Stimulated activated CD8-positive, alpha-beta memory T cell treated with anti-CD3 and anti-CD28 coated beads, Interleukin-12 subunit alpha, Interleukin-12 subunit beta, amount 100 ng/mL, for 4 hours (primary cell): ENCODE results near the gene CARNS1.

Experiments
- DNase-seq: peaks from one replicate; pipeline ENCODE4 v3.0.0-alpha.2; 2020; ENCODE audit warnings: low read depth

The CARNS1 gene

DNA sequence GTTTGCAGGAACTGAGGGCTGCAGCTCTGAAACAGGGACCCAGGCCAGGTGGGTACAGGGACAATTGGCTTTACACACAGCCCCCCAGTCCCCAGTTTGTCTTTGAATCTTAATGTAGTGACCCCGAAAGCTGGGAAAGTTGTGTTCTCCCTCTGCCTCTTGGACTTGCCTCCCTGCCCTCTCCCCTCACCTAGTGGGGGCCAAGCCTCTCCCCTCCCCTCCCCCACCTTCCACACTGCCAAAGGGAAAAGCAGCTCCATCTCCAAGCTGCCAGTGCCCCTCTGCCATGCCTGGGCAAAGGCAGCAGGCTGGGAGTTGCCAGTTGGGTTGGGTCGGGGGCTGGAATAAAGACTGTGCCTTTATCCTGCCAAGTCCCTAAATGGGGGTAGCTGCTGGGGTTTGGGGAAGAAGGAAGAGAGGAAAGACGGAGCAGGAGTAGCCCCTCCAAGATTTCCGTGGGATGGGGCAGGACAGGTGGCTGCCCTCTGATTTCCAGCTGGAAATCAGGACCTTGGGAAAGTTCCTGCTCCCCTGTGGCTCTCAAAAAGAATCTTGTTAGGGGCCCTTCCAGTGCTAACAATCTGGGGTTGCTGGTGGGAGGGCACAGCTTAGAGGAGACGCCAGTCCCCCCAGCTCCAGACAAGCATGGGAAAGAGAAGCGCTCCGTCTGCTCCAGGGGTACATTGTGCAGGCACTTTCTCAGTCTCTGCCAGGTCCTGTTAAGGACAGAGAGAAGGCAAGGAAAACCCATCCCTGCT is 39.2 kb upstream of the CARNS1 start:
- no peak for DNase-seq

DNA sequence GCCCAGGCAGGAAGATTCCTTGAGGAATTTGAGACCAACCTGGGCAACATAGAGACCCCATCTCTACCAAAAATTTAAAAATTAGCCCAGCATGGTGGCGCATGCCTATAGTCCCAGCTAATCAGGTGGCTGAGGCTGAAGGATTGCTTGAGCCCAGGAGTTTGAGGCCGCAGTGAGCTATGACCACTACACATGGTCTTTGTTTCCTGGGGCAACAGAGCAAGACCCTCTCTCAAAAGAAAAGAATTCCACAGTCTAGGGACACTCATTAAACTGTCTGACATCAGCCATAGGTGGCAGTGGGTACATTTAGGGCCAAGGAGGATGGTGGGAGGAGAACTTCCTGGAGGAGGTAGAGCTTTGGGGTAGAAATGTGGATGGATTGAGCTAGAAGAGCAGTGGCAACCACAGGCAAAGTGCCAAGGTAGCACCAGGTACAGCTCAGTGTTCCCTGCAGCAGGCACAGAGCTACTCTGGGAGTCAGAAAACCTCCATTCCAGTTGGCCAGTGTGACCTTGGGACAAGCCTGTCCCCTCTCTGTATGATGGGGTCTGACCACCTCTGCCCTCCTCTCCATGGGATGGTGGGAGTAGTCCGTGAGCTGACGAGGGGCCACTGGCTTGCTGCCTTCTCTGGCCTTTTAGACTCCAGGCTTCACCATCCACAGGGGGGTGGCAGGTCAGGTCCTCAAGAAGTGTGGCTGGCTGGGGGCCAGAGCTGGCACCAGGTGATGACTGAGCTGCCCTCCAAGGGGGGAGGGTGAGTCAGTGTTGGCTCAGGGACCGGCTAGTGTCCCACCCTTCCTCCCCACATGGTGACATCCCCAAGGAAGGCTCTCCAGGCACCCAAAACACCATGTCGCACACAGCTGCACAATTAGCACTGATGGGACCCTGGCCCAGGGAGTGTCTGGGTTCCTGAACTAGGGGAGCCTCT is 38.3 kb upstream of the CARNS1 start:
- no peak for DNase-seq

DNA sequence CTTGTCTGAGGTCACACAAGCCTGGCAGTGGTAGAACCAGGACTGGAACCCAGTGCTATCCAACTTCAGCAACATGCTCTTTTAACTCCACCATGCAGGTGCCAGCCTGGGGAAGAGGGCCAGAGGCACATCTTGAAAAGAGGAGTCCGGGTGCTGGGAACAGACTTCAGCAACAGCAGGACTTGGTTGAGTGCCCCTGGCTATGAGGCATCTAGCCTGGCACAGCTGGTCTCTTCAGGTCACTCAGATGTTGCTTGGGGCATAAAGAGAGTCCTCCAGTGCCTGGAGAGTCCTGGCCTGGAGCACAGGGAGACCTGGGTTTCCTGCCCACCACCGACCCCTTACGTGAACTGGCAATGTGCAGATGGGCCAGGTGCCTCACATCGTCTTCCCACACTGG is 36.9 kb upstream of the CARNS1 start:
- no peak for DNase-seq

DNA sequence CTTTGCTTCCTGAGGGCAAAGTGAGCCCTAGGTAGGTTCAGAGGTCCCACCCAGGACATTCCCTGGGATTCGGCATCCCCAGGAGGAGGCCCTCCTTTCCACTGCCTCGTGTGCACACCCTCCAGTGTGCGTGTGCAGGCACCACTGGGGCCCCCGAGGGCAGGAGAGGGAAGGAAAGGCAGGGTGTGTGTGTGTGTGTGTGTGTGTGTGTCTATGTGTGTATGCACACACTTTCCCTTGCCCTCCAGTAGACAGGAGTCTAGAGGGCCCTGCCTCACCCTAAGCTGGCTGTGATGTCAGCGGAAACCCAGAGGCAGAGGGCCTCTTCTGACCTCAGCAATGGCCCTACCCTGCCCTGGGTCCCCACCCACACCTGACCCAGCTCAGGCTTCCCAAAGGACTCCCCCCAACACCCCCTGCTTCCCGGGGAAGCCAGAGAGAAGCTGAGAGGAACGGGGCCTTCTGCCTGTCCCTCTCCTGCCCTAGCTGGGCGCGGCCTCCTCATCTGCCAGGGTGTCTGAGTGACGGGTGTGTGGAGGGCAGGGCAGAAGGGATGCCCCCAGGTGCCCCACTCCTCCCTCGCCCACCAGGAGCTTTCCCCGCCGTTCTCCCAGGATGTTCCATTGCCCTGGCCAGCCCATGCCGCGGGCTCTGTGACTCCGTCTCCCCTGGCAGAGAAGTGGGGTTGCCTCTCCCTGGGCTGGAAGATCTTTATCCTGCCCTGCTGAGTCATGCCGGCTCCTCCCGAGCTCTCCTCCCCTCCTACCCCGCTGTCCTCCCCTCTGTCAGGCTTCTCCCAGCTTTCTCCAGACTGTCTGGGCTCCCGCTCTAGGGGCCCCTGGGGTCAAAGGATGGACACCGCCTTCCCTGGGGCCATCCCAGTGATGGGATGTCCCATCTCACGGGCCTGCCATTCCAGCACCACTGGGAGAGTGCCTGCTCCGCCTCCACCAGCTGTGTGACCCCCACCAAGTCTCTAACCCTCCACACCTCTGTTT is 36.1 kb upstream of the CARNS1 start:
- no peak for DNase-seq

DNA sequence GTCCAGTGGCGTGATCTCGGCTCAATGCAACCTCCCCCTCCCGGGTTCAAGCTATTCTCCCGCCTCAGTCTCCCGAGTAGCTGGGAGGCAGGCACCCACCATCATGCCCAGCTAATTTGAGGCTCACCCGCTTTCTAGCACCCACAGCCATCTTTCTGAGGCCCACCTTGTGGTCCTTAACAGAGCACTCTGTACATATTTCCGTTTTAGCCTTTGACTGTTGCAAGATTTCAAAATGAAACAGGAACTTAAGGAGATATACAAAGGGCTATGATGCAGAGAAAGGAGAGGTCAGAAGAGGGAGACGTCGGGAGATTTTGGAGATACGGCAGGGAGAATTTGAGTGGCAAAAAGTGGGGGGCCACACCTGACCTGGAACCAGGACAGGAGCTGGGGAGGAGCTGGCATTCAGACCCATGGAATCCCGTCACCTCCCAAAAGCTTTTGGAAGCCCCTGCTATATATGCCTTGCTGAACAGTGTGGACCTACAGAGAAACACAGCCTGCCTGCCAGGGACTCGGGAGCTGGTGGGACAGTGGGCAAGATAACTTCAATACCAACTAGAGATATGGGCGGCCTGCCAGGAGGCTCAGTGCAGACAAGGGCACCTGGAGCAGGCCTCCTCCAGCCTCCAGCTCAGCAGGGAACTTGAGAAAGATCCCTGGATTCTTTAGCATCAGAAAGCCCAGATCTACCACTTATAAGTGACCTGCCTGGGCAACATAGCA is 34.1 kb upstream of the CARNS1 start:
- no peak for DNase-seq

DNA sequence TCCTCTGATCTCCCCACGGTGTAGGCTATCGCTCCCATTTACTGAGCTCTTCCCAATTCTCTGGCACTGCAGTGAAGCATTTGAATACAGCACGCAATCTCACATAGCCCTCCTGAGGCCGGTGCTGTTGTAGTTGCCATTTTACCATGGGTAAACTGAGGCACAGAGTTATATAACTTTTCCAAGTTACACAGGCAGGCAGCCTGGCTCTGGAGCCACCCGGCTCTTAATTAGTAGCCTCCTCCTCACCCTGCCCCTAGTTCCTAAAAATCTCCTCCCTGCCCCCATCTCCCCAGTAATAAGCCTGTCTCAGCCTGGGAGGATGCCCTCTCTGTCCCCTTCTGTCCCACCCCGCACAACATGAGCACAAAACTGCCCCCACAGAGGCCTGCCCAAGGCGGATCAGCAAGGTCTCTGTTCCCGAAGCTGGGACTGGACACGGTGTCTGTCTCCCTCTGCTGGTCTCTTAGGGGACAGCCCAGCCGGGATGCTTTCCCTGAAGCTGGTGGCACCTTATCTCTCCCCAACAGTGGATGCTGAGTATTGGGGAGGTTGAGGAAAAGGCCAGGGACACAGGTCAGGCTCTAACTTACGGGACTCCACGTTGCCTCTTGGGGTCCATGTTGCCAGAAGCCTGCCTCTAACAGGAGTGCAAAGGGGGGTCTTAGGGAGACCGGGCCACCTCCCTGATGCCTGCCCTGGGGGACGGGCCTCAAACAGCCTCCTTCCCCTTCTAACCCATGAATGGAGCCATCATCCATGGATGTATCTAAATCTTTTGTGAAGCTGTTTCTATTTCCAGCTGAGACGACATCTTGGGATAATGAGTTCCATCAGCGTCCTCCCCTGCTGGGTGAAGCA is 33.0 kb upstream of the CARNS1 start:
- DNase-seq = peak; percentile 70

DNA sequence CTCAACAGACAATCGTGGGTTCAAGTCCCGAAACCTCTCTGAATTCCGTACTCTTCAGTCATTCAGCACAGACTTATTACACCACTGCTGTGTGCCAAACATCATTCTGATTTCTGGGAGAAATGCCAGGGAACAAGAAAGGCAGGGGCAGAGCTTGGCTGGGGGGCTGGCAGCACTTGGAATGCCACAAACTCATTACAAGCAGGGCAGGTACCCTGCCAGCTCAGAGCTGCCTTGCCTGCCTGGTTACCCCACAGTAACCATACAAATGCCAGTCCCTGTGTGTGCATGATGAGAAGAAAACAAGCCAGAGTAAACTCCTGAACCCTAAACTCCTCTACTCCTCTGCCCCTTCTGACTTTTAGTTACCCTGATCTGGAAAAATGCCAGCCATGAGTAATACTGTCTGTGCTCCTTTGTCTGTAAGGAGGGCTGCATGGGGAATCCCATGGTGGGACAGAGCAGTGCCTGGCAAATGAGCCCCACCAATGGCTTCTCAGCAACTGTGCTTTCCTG is 30.6 kb upstream of the CARNS1 start:
- DNase-seq = no peak

DNA sequence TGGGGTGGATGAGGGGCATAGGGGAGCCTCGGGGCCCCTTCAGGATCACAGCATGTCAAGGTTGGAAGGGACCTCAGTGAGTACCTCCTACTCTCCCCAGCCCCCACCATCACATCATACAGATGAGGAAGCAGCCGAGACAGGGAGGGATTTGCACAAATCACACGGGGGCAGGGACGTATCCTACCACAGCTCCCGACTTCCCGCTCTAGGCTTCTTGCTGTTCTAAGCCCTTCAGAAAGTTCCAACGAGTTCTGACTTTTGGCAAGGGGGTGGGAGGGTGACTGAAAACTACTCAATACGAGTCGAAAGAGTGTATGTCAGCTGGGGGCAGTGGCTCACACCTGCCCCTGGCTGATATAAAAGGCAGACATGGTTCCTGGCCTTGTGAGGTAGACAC is 28.4 kb upstream of the CARNS1 start:
- no peak for DNase-seq

DNA sequence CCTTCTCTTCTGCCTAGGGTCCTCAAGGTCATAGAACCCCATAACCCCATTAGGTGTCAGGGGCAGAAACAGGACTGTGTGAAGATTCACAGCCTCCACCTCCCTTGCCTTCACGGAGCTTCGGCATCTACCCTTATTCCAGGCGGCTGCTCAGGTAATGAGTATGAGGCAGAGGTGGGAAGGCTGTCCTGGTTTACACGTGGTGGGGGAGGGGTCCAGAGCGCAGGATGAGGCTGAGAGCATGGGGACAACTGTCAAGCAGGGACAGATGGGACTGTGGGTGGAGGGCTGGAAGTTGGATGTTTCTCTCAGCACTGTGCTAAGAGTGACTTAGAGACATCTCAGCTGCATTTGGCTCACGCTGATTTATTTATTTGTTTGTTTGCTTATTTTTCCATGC is 28.0 kb upstream of the CARNS1 start:
- no peak for DNase-seq

DNA sequence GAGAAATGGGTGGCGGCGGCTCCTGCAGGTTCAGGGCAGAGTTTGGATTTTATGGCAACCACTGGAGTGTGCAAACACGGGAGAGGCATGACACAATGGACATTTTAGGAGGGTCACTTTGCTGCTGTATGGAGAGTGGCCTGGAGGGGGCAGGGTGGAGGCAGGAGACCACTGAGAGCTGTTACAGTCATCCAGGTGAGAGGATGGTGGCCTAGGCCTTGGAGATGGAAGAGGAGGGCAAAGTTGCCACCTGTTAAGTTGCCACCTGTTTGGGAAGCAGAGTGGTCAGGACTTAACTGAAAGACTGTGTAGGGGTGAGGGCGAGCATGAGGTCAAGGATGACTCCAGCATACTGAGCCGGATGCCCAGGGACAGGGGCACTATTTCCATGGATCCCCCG is 26.0 kb upstream of the CARNS1 start:
- no peak for DNase-seq

DNA sequence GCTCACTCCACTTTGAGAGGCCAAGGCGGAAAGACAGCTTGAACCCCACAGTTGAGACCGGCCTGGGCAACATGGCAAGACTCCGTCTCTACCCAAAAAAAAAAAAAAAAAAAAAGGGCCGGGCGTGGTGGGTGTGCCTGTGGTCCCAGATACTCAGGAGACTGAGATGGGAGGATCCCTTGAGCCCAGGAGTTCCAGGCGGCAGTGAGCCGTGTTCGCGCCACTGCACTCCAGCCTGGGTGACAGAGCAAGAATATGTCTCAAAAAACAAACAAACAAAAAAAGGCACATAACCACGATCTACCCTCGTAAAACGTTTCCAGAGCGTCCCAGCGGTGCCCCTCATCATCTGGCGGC is 24.6 kb upstream of the CARNS1 start:
- no peak for DNase-seq

DNA sequence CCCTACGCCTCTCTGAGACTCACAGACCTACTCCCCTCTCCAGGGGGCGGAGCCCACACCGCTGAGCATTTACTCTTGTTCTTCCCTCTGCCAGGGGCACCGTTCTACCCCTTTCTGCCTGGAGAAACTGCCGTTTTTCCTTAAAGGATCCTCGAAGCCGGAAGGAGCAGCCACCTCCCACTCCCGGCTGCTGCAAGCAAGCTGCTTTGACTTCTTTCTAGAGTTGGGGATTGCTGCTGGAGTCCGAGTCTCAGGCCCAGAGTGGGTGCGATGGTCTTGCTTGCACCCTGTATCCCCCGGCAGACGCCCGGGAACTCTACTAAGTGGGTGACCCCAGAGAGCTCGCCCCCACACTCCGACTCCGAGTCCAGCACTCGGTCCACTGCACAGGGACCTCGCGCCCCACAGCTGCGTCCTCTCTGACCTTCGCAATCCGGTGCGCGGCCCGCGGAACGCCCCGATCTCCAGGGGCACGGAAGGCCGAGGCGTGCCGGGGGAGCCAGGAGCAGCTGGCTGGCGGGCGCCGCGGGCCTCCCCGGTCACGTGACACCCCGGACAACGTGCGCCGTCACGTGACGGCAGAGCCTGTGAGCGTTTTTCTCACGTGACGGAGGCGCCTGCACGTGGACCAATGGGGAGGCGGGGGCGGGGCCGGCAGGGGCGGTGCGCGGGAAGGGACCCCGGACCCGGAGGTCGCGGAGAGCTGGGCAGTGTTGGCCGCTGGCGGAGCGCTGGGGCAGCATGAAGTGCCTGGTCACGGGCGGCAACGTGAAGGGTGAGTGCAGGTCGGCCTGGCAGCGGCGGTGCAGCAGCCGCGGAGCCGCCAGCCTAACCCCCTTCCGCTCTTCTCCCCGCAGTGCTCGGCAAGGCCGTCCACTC is 23.9 kb upstream of the CARNS1 start, which contains the start of gene RAD9A:
RAD9A (plus strand) TSS at position 683 of the 879 bp plus-strand sequence; CDS start at position 742, 59 bp downstream.
- DNase-seq = peak; percentile 89

DNA sequence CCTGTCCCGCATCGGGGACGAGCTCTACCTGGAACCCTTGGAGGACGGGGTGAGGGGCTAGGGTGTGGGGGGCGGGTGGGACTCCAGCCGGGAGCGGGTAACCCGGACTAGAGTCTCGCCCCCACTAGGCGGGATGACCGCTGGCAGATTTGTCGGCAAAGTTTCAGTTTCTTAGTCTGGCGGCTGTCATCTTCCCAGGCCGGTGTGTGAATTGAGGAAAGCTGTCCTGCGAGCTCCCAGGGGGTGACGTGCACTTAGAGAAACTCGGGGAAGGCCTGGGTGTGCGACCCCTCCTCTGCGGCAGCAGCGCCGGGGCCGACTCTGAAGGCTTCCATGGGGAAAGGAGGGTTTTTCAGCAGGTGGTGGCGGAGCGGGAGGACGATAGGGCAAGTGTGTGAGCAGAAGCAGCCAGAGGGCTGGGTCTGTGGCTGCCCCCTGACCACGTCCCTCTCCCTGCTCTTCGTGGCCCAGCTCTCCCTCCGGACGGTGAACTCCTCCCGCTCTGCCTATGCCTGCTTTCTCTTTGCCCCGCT is 23.2 kb upstream of the CARNS1 start:
- DNase-seq = no peak

DNA sequence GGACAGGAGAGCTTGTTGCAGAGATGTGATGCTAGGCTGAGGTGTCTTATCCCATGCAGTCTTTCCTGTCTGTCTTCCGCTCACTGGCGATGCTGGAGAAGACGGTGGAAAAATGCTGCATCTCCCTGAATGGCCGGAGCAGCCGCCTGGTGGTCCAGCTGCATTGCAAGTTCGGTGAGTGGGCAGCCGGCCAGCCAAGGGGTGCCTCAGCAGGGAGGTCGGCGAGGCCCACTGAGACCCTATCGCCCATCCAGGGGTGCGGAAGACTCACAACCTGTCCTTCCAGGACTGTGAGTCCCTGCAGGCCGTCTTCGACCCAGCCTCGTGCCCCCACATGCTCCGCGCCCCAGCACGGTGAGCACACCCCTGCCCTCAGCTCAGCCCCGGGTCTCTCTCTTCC is 22.0 kb upstream of the CARNS1 start:
- no peak for DNase-seq

DNA sequence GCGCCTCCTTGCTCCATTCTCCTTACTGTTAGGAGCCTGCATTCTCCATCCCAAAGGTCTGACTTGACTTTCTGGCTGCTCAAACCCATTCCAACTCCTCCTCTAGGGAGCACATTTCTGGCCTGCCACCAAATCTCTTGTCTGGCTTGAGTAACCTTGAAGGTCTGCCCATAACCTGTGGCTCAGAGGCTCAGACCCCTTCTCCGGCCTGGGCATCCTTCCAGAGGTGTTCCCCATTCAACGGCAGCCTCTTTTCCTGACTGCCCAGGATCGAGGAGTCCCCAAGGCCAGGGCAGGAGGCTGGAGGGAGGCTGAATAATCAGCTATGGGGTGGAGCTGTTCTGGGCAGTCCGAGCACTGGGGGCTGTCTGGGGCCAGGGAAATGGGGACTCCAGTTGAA is 21.5 kb upstream of the CARNS1 start:
- DNase-seq = no peak

DNA sequence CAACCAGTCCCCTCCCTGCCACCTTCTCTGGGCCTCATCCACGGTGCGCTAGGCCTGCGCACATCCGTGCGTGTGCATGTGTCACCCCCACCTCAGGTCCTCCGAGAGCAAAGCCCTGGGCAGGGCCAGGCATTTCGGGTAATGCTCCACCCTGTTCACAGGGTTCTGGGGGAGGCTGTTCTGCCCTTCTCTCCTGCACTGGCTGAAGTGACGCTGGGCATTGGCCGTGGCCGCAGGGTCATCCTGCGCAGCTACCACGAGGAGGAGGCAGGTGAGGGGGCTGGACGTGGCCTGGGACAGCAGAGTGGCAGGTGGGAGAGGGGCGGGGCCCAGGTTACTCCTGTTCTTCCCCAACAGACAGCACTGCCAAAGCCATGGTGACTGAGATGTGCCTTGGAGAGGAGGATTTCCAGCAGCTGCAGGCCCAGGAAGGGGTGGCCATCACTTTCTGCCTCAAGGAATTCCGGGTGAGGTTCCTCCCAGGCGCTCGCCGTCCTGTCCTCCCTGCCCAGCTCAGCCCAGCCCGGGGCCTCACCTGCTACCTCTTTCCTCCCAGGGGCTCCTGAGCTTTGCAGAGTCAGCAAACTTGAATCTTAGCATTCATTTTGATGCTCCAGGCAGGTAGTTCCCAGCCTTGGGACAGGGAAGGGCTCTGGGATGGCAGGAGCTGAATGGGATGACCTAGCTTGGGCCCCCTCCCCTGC is 19.8 kb upstream of the CARNS1 start:
- DNase-seq = no peak

DNA sequence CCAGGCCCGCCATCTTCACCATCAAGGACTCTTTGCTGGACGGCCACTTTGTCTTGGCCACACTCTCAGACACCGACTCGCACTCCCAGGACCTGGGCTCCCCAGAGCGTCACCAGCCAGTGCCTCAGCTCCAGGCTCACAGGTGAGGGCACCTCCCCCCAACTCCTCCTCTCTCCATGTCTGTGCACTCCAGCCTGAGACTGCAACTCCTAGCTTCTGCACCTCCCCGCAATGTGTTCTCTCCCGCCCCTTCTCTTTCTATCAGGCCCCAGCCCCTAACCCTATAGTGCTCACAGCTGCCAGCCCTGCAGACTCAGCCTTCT is 19.3 kb upstream of the CARNS1 start:
- DNase-seq = no peak
